Stomach smooth muscle (tissue), 2 donors: ENCODE data around the gene CLASP1.

Source experiments
- H3K27ac ChIP-seq: one replicate; pipeline ENCODE4 v1.7.0; 2013; ENCODE audit warnings: mild to moderate bottlenecking, low read length, inconsistent platforms
- H3K27me3 ChIP-seq, 2 donors: one replicate each; pipeline ENCODE4 v1.7.0; 2013; ENCODE audit warnings: low read length in 2 of 2; ENCODE audit not compliant: insufficient read depth in 2 of 2, control insufficient read depth in 1 of 2
- H3K36me3 ChIP-seq, 2 donors: one replicate each; pipeline ENCODE4 v1.7.0; 2013; ENCODE audit warnings: low read length in 2 of 2; ENCODE audit not compliant: control insufficient read depth in 2 of 2, insufficient read depth in 2 of 2
- H3K4me1 ChIP-seq: one replicate; pipeline ENCODE4 v1.7.0; 2013; ENCODE audit warnings: low read length; ENCODE audit not compliant: control insufficient read depth, insufficient read depth
- H3K4me3 ChIP-seq, 2 donors: one replicate each; pipeline ENCODE4 v1.7.0; 2013; ENCODE audit warnings: low read length in 2 of 2
- H3K9ac ChIP-seq, 2 donors: one replicate each; pipeline ENCODE4 v1.7.0; 2013; ENCODE audit warnings: low read length in 2 of 2, mild to moderate bottlenecking in 1 of 2
- H3K9me3 ChIP-seq, 2 donors: one replicate each; pipeline ENCODE4 v1.7.0; 2013; ENCODE audit warnings: low read length in 2 of 2; ENCODE audit not compliant: control insufficient read depth in 2 of 2
- donor health status: healthy.
- donor health status: Pancreatic carcinoma.

CLASP1 gene

GRCh38 chr2:121427187-121427689 is 222.0 kb downstream of the CLASP1 start:
- Histone ChIP-seq H3K27me3 (no peaks in the 10 kb centered on the region), H3K4me1 (no peaks in the 10 kb centered on the region), H3K4me3 (no peak overlapping the region), H3K36me3 (peaks cover 27 to 39% of the 10 kb centered on the region in 2 donors), H3K27ac (no peak overlapping the region), H3K9me3 (no peaks in the 10 kb centered on the region), H3K9ac (no peak overlapping the region)

GRCh38 chr2:121420486-121420885 is 228.8 kb downstream of the CLASP1 start:
- Histone ChIP-seq H3K36me3 (peaks cover 12 to 30% of the 10 kb centered on the region in 2 donors), H3K27ac (no peak overlapping the region), H3K4me1 (no peaks in the 10 kb centered on the region), H3K27me3 (no peaks in the 10 kb centered on the region), H3K4me3 (no peak overlapping the region), H3K9me3 (no peaks in the 10 kb centered on the region), H3K9ac (no peak overlapping the region)

GRCh38 chr2:121419081-121419699 is 230.1 kb downstream of the CLASP1 start:
- H3K36me3 ChIP-seq, result peaks cover 11 to 23% of the 10 kb centered on the region in 2 donors
- H3K9me3 ChIP-seq, result no peaks in the 10 kb centered on the region
- H3K9ac ChIP-seq, result no peak overlapping the region
- no peak overlapping the region for H3K27ac ChIP-seq
- no peaks in the 10 kb centered on the region for H3K4me1 ChIP-seq
- H3K4me3 ChIP-seq, result no peak overlapping the region
- H3K27me3 ChIP-seq, result no peaks in the 10 kb centered on the region

- H3K27ac ChIP-seq, result no peak overlapping the region
- H3K9ac ChIP-seq, result no peak overlapping the region
- peaks cover 11 to 20% of the 10 kb centered on the region in 2 donors for H3K36me3 ChIP-seq
- no peaks in the 10 kb centered on the region for H3K27me3 ChIP-seq
- H3K9me3 ChIP-seq, result no peaks in the 10 kb centered on the region
- H3K4me1 ChIP-seq, result no peaks in the 10 kb centered on the region
- no peak overlapping the region for H3K4me3 ChIP-seq
These were observed 230.7 kb downstream of the CLASP1 start for GRCh38 chr2:121418494-121419058.

GRCh38 chr2:121417826-121418225 is 231.4 kb downstream of the CLASP1 start:
- Histone ChIP-seq H3K36me3 (peaks cover 11 to 20% of the 10 kb centered on the region in 2 donors), H3K9me3 (no peaks in the 10 kb centered on the region), H3K27me3 (no peaks in the 10 kb centered on the region), H3K4me3 (no peak overlapping the region), H3K4me1 (no peaks in the 10 kb centered on the region), H3K27ac (no peak overlapping the region), H3K9ac (no peak overlapping the region)

GRCh38 chr2:121415727-121416126 is 233.5 kb downstream of the CLASP1 start:
- H3K27ac ChIP-seq, result no peak overlapping the region
- no peaks in the 10 kb centered on the region for H3K27me3 ChIP-seq
- H3K4me3 ChIP-seq, result no peak overlapping the region
- no peaks in the 10 kb centered on the region for H3K9me3 ChIP-seq
- peaks cover 11 to 18% of the 10 kb centered on the region in 2 donors for H3K36me3 ChIP-seq
- H3K4me1 ChIP-seq, result no peaks in the 10 kb centered on the region
- no peak overlapping the region for H3K9ac ChIP-seq

- Histone ChIP-seq H3K9me3 (no peaks in the 10 kb centered on the region), H3K27ac (no peak overlapping the region), H3K27me3 (no peaks in the 10 kb centered on the region), H3K36me3 (peaks cover 18% of the 10 kb centered on the region in 2 donors), H3K9ac (no peak overlapping the region), H3K4me3 (no peak overlapping the region), H3K4me1 (no peaks in the 10 kb centered on the region)
These were observed 236.9 kb downstream of the CLASP1 start for GRCh38 chr2:121412349-121412748.

- Histone ChIP-seq H3K4me3 (no peak overlapping the region), H3K27ac (no peak overlapping the region), H3K9me3 (no peaks in the 10 kb centered on the region), H3K9ac (no peak overlapping the region), H3K27me3 (no peaks in the 10 kb centered on the region), H3K4me1 (no peaks in the 10 kb centered on the region), H3K36me3 (peaks cover 12 to 18% of the 10 kb centered on the region in 2 donors)
These were observed 239.3 kb downstream of the CLASP1 start for GRCh38 chr2:121409966-121410365.

GRCh38 chr2:121409388-121409787 is 239.9 kb downstream of the CLASP1 start:
- no peak overlapping the region for H3K27ac ChIP-seq
- H3K27me3 ChIP-seq, result no peaks in the 10 kb centered on the region
- peaks cover 12 to 18% of the 10 kb centered on the region in 2 donors for H3K36me3 ChIP-seq
- H3K9me3 ChIP-seq, result no peaks in the 10 kb centered on the region
- H3K9ac ChIP-seq, result no peak overlapping the region
- H3K4me1 ChIP-seq, result no peaks in the 10 kb centered on the region
- no peak overlapping the region for H3K4me3 ChIP-seq

- no peak overlapping the region for H3K9ac ChIP-seq
- peaks cover 12 to 17% of the 10 kb centered on the region in 2 donors for H3K36me3 ChIP-seq
- no peaks in the 10 kb centered on the region for H3K27me3 ChIP-seq
- no peak overlapping the region for H3K27ac ChIP-seq
- H3K4me3 ChIP-seq, result no peak overlapping the region
- H3K4me1 ChIP-seq, result no peaks in the 10 kb centered on the region
- no peaks in the 10 kb centered on the region for H3K9me3 ChIP-seq
These were observed 240.6 kb downstream of the CLASP1 start for GRCh38 chr2:121408641-121409040.

GRCh38 chr2:121405233-121405632 is 244.0 kb downstream of the CLASP1 start:
- H3K9ac ChIP-seq, result no peak overlapping the region
- no peak overlapping the region for H3K4me3 ChIP-seq
- no peaks in the 10 kb centered on the region for H3K27me3 ChIP-seq
- no peaks in the 10 kb centered on the region for H3K9me3 ChIP-seq
- no peaks in the 10 kb centered on the region for H3K4me1 ChIP-seq
- peaks cover 15 to 19% of the 10 kb centered on the region in 2 donors for H3K36me3 ChIP-seq
- H3K27ac ChIP-seq, result no peak overlapping the region
